HEK293 (cell line): ENCODE results near the gene PAPSS2.

ENCODE experiments used
- BCL11B ChIP-seq: fragments of 450-650 bp; formaldehyde crosslinking; IDR thresholded peaks from 2 replicates; pipeline ENCODE4 v1.5.1; 2016; ENCODE audit warnings: low read depth, missing biosample characterization, missing genetic modification characterization
- FEZF1 ChIP-seq: fragments of 450-650 bp; formaldehyde crosslinking; IDR thresholded peaks from 2 replicates; pipeline ENCODE4 v1.5.1; 2016; ENCODE audit warnings: missing biosample characterization, missing genetic modification characterization
- GLIS1 ChIP-seq: fragments of 450-650 bp; formaldehyde crosslinking; IDR thresholded peaks from 2 replicates; pipeline ENCODE4 v1.5.1; 2016; ENCODE audit warnings: missing biosample characterization, missing genetic modification characterization
- KLF9 ChIP-seq: fragments of 450-650 bp; formaldehyde crosslinking; IDR thresholded peaks from 2 replicates; pipeline ENCODE4 v1.5.1; 2016; ENCODE audit warnings: missing biosample characterization, missing genetic modification characterization, low read depth
- OSR2 ChIP-seq: fragments of 450-650 bp; formaldehyde crosslinking; IDR thresholded peaks from 2 replicates; pipeline ENCODE4 v1.5.1; 2016; ENCODE audit warnings: missing biosample characterization, missing genetic modification characterization
- PATZ1 ChIP-seq: fragments of 450-650 bp; formaldehyde crosslinking; IDR thresholded peaks from 2 replicates; pipeline ENCODE4 v1.5.1; 2016; ENCODE audit warnings: missing biosample characterization, missing genetic modification characterization
- RBAK ChIP-seq: fragments of 450-650 bp; formaldehyde crosslinking; IDR thresholded peaks from 2 replicates; pipeline ENCODE4 v1.5.1; 2016; ENCODE audit warnings: missing biosample characterization, missing genetic modification characterization
- SP3 ChIP-seq: fragments of 450-650 bp; formaldehyde crosslinking; IDR thresholded peaks from 2 replicates; pipeline ENCODE4 v1.5.1; 2016; ENCODE audit warnings: missing biosample characterization, missing genetic modification characterization
- WT1 ChIP-seq: fragments of 450-650 bp; formaldehyde crosslinking; IDR thresholded peaks from 2 replicates; pipeline ENCODE4 v1.5.1; 2016; ENCODE audit warnings: missing biosample characterization, missing genetic modification characterization
- ZBTB11 ChIP-seq: fragments of 450-650 bp; formaldehyde crosslinking; conservative IDR thresholded peaks from 2 replicates; pipeline ENCODE4 v1.5.1; 2016; ENCODE audit warnings: low read depth, missing biosample characterization, missing genetic modification characterization
- ZBTB20 ChIP-seq: fragments of 450-650 bp; formaldehyde crosslinking; IDR thresholded peaks from 2 replicates; pipeline ENCODE4 v1.5.1; 2016; ENCODE audit warnings: missing biosample characterization, missing genetic modification characterization
- ZBTB8A ChIP-seq: fragments of 450-650 bp; formaldehyde crosslinking; IDR thresholded peaks from 2 replicates; pipeline ENCODE4 v1.5.1; 2016; ENCODE audit warnings: missing biosample characterization, missing genetic modification characterization
- ZNF16 ChIP-seq: fragments of 450-650 bp; formaldehyde crosslinking; IDR thresholded peaks from 2 replicates; pipeline ENCODE4 v1.5.1; 2016; ENCODE audit warnings: low read depth, missing biosample characterization, missing genetic modification characterization
- ZNF174 ChIP-seq: fragments of 450-650 bp; formaldehyde crosslinking; IDR thresholded peaks from 2 replicates; pipeline ENCODE4 v1.5.0; 2017; ENCODE audit warnings: missing biosample characterization, mild to moderate bottlenecking, missing genetic modification characterization
- ZNF223 ChIP-seq: fragments of 450-650 bp; formaldehyde crosslinking; IDR thresholded peaks from 2 replicates; pipeline ENCODE4 v1.5.1; 2016; ENCODE audit warnings: missing biosample characterization, missing genetic modification characterization
- ZNF280C ChIP-seq: fragments of 450-650 bp; formaldehyde crosslinking; IDR thresholded peaks from 2 replicates; pipeline ENCODE4 v1.5.1; 2016; ENCODE audit warnings: missing biosample characterization, missing genetic modification characterization
- ZNF449 ChIP-seq: fragments of 450-650 bp; formaldehyde crosslinking; IDR thresholded peaks from 2 replicates; pipeline ENCODE4 v1.5.1; 2017; ENCODE audit warnings: missing biosample characterization, mild to moderate bottlenecking, missing genetic modification characterization, moderate library complexity
- ZNF514 ChIP-seq: fragments of 450-650 bp; formaldehyde crosslinking; IDR thresholded peaks from 2 replicates; pipeline ENCODE4 v1.5.1; 2016; ENCODE audit warnings: missing biosample characterization, missing genetic modification characterization
- ZNF692 ChIP-seq: fragments of 450-650 bp; formaldehyde crosslinking; IDR thresholded peaks from 2 replicates; pipeline ENCODE4 v1.5.1; 2016; ENCODE audit warnings: missing biosample characterization, missing genetic modification characterization
- ZNF76 ChIP-seq: fragments of 450-650 bp; formaldehyde crosslinking; IDR thresholded peaks from 2 replicates; pipeline ENCODE4; 2016; ENCODE audit warnings: low read depth, missing biosample characterization, missing genetic modification characterization, borderline replicate concordance
- ZNF791 ChIP-seq: fragments of 450-650 bp; formaldehyde crosslinking; IDR thresholded peaks from 2 replicates; pipeline ENCODE4 v1.5.1; 2016; ENCODE audit warnings: missing biosample characterization, missing genetic modification characterization
- ZSCAN4 ChIP-seq: fragments of 450-650 bp; formaldehyde crosslinking; IDR thresholded peaks from 2 replicates; pipeline ENCODE4 v1.5.1; 2017; ENCODE audit warnings: missing biosample characterization, missing genetic modification characterization

PAPSS2 gene

GRCh38 chr10:87659571-87660483 lies at the start of gene PAPSS2 (continued):
- TF ChIP-seq ZBTB11 (tag by site-specific recombination) (peak; percentile 44), WT1 (tag by site-specific recombination) (0 out of 2 replicates have a peak, but pooled peaks have one; percentile 12), ZNF280C (tag by site-specific recombination) (no peak), ZNF692 (peak; percentile 37; the same call in 1 of the 2 replicates), PATZ1 (peak; percentile 66), ZNF76 (peak; percentile 74; the same call in 1 of the 2 replicates), FEZF1 (tag by site-specific recombination) (no peak), ZBTB20 (tag by site-specific recombination) (peak; percentile 86), KLF9 (tag by site-specific recombination) (peak; percentile 72), RBAK (no peak), ZNF174 (tag by site-specific recombination) (no peak), ZBTB8A (tag by site-specific recombination) (peak; percentile 31; the same call in 1 of the 2 replicates), BCL11B (tag by site-specific recombination) (no peak), ZNF514 (no peak), OSR2 (tag by site-specific recombination) (peak; percentile 92), ZNF791 (tag by site-specific recombination) (no peak), GLIS1 (tag by site-specific recombination) (peak; percentile 58; the same call in 1 of the 2 replicates), ZNF223 (no peak), ZNF449 (tag by site-specific recombination) (0 out of 2 replicates have a peak, but pooled peaks have one; percentile 10), ZSCAN4 (tag by site-specific recombination) (no peak), ZNF16 (tag by site-specific recombination) (no peak), SP3 (peak; percentile 88)
